Nephron progenitor cell (in vitro differentiated cells): ENCODE results near the gene PPP2R2D.

Experiments
- DNase-seq: peaks from one replicate; pipeline ENCODE4 v3.0.0; 2021
- H3K27ac Mint-ChIP-seq: 2 replicates; pipeline ENCODE4 v1.8.0; 2021; ENCODE audit warnings: mild to moderate bottlenecking, moderate library complexity, mixed read lengths
- H3K27me3 Mint-ChIP-seq: 2 replicates; pipeline ENCODE4 v1.8.0; 2021; ENCODE audit warnings: mild to moderate bottlenecking, low read depth, mixed read lengths; ENCODE audit not compliant: poor library complexity
- H3K36me3 Mint-ChIP-seq: 2 replicates; pipeline ENCODE4 v1.8.0; 2021; ENCODE audit warnings: low read depth, mixed read lengths
- H3K4me1 Mint-ChIP-seq: 2 replicates; pipeline ENCODE4 v1.8.0; 2021; ENCODE audit warnings: mixed read lengths
- H3K4me3 Mint-ChIP-seq: 2 replicates; pipeline ENCODE4 v1.8.0; 2021; ENCODE audit warnings: mild to moderate bottlenecking, moderate library complexity, mixed read lengths
- H3K9me3 Mint-ChIP-seq: 2 replicates; pipeline ENCODE4 v1.8.0; 2021; ENCODE audit warnings: mild to moderate bottlenecking, moderate library complexity, mixed read lengths
- CTCF ChIP-seq: fragments of 200-600 bp; sonication (generic); IDR thresholded peaks from 2 replicates; pipeline ENCODE4 v1.5.0; 2021; ENCODE audit warnings: antibody characterized with exemption

PPP2R2D gene

GRCh38 chr10:131890276-131891195, 10.3 kb upstream of the PPP2R2D start:
- Mint-ChIP-seq H3K27me3 (peaks cover 27% of the 10 kb centered on the region), H3K9me3 (no peaks in the 10 kb centered on the region), H3K27ac (no peak overlapping the region), H3K4me1 (peaks cover 14% of the 10 kb centered on the region), H3K36me3 (no peaks in the 10 kb centered on the region), H3K4me3 (no peak overlapping the region)
- no peak for DNase-seq
- no peak for TF ChIP-seq CTCF

GRCh38 chr10:131891196-131891928, 9.4 kb upstream of the PPP2R2D start:
- DNase-seq = peak; percentile 61
- Mint-ChIP-seq H3K4me3 (no peak overlapping the region), H3K9me3 (no peaks in the 10 kb centered on the region), H3K36me3 (no peaks in the 10 kb centered on the region), H3K27ac (peak overlapping the region; percentile 40), H3K27me3 (peaks cover 30% of the 10 kb centered on the region), H3K4me1 (peaks cover 6% of the 10 kb centered on the region)
- TF ChIP-seq CTCF = peak; percentile 36

- Mint-ChIP-seq H3K27ac (peak overlapping the region; percentile 40), H3K4me1 (peaks cover 1% of the 10 kb centered on the region), H3K27me3 (peaks cover 30% of the 10 kb centered on the region), H3K4me3 (no peak overlapping the region), H3K9me3 (no peaks in the 10 kb centered on the region), H3K36me3 (no peaks in the 10 kb centered on the region)
- DNase-seq = no peak
- no peak for TF ChIP-seq CTCF
Measured at GRCh38 chr10:131891929-131892805, 8.6 kb upstream of the PPP2R2D start.

GRCh38 chr10:131892806-131893675, 7.8 kb upstream of the PPP2R2D start:
- H3K4me1 Mint-ChIP-seq = peaks cover 5% of the 10 kb centered on the region
- no peak for TF ChIP-seq CTCF

GRCh38 chr10:131895116-131895515, 5.7 kb upstream of the PPP2R2D start:
- no peaks in the 10 kb centered on the region for H3K9me3 Mint-ChIP-seq
- no peak for DNase-seq
- H3K27ac Mint-ChIP-seq = no peak overlapping the region
- TF ChIP-seq CTCF = no peak
- H3K4me3 Mint-ChIP-seq = no peak overlapping the region
- H3K36me3 Mint-ChIP-seq = no peaks in the 10 kb centered on the region
- H3K27me3 Mint-ChIP-seq = peaks cover 53% of the 10 kb centered on the region
- H3K4me1 Mint-ChIP-seq = peaks cover 23% of the 10 kb centered on the region

More at GRCh38 chr10:131892806-131893675, 7.8 kb upstream of the PPP2R2D start:
- Mint-ChIP-seq H3K4me3 (no peak overlapping the region), H3K27ac (peak overlapping the region; percentile 66), H3K27me3 (peaks cover 33% of the 10 kb centered on the region), H3K36me3 (no peaks in the 10 kb centered on the region), H3K9me3 (no peaks in the 10 kb centered on the region)
- no peak for DNase-seq
